ENCODE results near the gene GTF2F2.
"Not testable (repeated sequence)": the region's sequence is repeated elsewhere in the genome, so short reads cannot be mapped to it uniquely, and the experiment has no call there.

The GTF2F2 gene

GRCh38 chr13:45180713-45181601 is 60.6 kb downstream of the GTF2F2 start:
- no peak for DNase-seq

GRCh38 chr13:45184693-45185092 is 64.4 kb downstream of the GTF2F2 start:
- no peak for DNase-seq

- no peak for DNase-seq
Observed at GRCh38 chr13:45185286-45185685, 65.0 kb downstream of the GTF2F2 start.

GRCh38 chr13:45189077-45189476 is 68.8 kb downstream of the GTF2F2 start:
- not testable (repeated sequence) for DNase-seq

- not testable (repeated sequence) for DNase-seq
Observed at GRCh38 chr13:45189511-45189910, 69.2 kb downstream of the GTF2F2 start.

- no peak for DNase-seq
Observed at GRCh38 chr13:45191874-45192273, 71.6 kb downstream of the GTF2F2 start.

GRCh38 chr13:45194081-45194939 is 74.0 kb downstream of the GTF2F2 start:
- no peak for DNase-seq

- DNase-seq: no peak
Observed at GRCh38 chr13:45195421-45195820, 75.1 kb downstream of the GTF2F2 start.

- no peak for DNase-seq
Observed at GRCh38 chr13:45196096-45196495, 75.8 kb downstream of the GTF2F2 start.

GRCh38 chr13:45196622-45197021 is 76.3 kb downstream of the GTF2F2 start:
- no peak for DNase-seq

GRCh38 chr13:45198041-45198440 is 77.7 kb downstream of the GTF2F2 start:
- DNase-seq: no peak

- DNase-seq: no peak
Observed at GRCh38 chr13:45198924-45199323, 78.6 kb downstream of the GTF2F2 start.

- DNase-seq: no peak
Observed at GRCh38 chr13:45199711-45200110, 79.4 kb downstream of the GTF2F2 start.

GRCh38 chr13:45200701-45201232 is 80.5 kb downstream of the GTF2F2 start, which contains the start of gene KCTD4:
KCTD4 (minus strand) TSS chr13:45201045; CDS start chr13:45194567, 6,478 bp downstream.
- no peak for DNase-seq

- no peak for DNase-seq
Observed at GRCh38 chr13:45205124-45205523, 84.8 kb downstream of the GTF2F2 start.

- DNase-seq: no peak
Observed at GRCh38 chr13:45206340-45206739, 86.0 kb downstream of the GTF2F2 start.

- DNase-seq: no peak
Observed at GRCh38 chr13:45207319-45207718, 87.0 kb downstream of the GTF2F2 start.

- no peak for DNase-seq
Observed at GRCh38 chr13:45208132-45208531, 87.8 kb downstream of the GTF2F2 start.

- DNase-seq: no peak
Observed at GRCh38 chr13:45209229-45209628, 88.9 kb downstream of the GTF2F2 start.

- no peak for DNase-seq
Observed at GRCh38 chr13:45215392-45216077, 95.2 kb downstream of the GTF2F2 start.

GRCh38 chr13:45216193-45216592 is 95.9 kb downstream of the GTF2F2 start:
- DNase-seq: no peak

- no peak for DNase-seq
Observed at GRCh38 chr13:45218689-45219088, 98.4 kb downstream of the GTF2F2 start.
